ENCODE results near the gene TGFBR1. TPM values are rescaled to one million over a fixed set of nuclear protein-coding genes. Genes with fewer than 3 reads are reported as not detected.

The TGFBR1 gene
- total RNA-seq, 2 donors from 2014 or later: 31.0 to 33.5 TPM

Other genes with a start within 250 kb of the TGFBR1 start
- under 1 TPM; 0.19 to 0.30 TPM for gene COL15A1, start 161.2 kb upstream of the TGFBR1 start, total RNA-seq
- gene ALG2, start 116.8 kb downstream of the TGFBR1 start, total RNA-seq: 10 to 100 TPM; 28.7 to 35.2 TPM
- gene SEC61B, start 117.2 kb downstream of the TGFBR1 start, total RNA-seq: 100 to 1,000 TPM in 1 of 2 donors, 10 to 100 TPM in 1; 96.2 to 121 TPM